Gastrocnemius medialis (tissue), 4 donors: Measurements from ENCODE around the gene CTBP2.

Experiments used
- CTCF ChIP-seq, 5 experiments: fragments of 450-650 bp in 3 of 5; fragments of 200-600 bp in 2 of 5; sonication (generic) in 2 of 5; IDR thresholded peaks in 4 of 5; conservative IDR thresholded peaks in 1 of 5; 1 replicate in 4 of 5; 2 replicates in 1 of 5; pipeline ENCODE4 v1.5.1; 2016 to 2019; ENCODE audit warnings: antibody characterized with exemption in 5 of 5, mild to moderate bottlenecking in 3 of 5, moderate library complexity in 3 of 5
- POLR2A ChIP-seq, 2 donors: fragments of 450-650 bp; IDR thresholded peaks; one replicate each; pipeline ENCODE4 v1.6.1; 2017; ENCODE audit warnings: antibody characterized with exemption in 2 of 2, mild to moderate bottlenecking in 2 of 2, moderate library complexity in 2 of 2

DNA sequence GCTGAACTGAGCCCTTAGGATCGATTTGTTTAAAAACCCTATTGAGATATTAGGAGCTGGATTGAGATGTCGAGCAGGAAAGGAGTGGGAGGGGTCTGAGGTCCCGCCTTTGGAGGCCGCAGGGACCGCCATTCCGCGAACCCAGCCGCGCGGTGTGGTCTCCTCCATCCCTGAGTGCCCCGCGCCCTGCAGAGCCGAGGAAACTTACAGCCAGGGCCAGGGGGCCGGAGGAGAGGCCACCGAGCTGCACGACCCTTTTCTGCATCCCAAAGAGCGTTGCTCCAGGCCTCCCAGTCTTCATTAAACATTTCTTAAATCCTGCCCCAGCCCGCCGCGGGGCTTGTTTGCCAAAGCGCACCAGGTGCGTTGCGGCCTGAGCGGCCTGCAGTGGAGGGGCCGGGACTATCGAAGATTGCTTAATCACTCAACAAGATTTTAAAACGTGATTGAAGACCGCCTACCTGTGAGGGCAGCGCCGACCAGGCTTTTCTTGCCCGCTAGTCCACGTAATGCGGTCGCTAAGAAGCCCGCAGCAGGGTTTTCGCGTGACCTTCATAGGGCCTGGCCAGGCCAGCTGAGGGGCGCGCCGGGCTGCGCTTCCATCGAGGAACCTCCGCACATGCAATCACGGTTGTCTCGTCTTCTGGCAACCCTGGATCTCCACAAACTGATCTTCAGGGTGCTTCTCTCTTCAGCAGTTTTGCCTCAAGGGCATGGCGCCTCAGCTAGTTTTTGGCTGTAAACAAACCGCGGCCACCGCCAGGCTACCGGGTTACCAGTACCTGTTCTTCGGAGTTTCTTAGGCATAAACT is 2.0 kb upstream of the CTBP2 start:
- TF ChIP-seq CTCF (IDR thresholded peaks at IDR 0.05 in 4 of 5, conservative IDR thresholded peaks at IDR 0.05 in 1 of 5): no peak
- no peak for TF ChIP-seq POLR2A (IDR thresholded peaks at IDR 0.05)
